ENCODE data around the gene TBXA2R. TPM values are rescaled to one million over a fixed set of nuclear protein-coding genes. Genes with fewer than 3 reads are reported as not detected.

TBXA2R gene
- 10 to 100 TPM in 1 of 4 donors, 1 to 10 TPM in 3; 1.4 to 14.9 (median 4.5) TPM for total RNA-seq

- peak; percentile 84 for ATAC-seq
- peaks cover 0 to 82% (median 32%) of the 10 kb centered on the region in 3 donors for H3K4me1 ChIP-seq
Observed at GRCh38 chr19:3606690-3607289, at the start of gene TBXA2R. TBXA2R (minus strand) TSS chr19:3606875; CDS start chr19:3600634, 6,241 bp downstream.

GRCh38 chr19:3656073-3656746 is 49.5 kb upstream of the TBXA2R start:
- Histone ChIP-seq H3K9me3 (no peaks in the 10 kb centered on the region), H3K4me3 (no peak overlapping the region), H3K4me1 (peaks cover 0 to 8% (median 0%) of the 10 kb centered on the region in 3 donors), H3K27me3 (no peaks in the 10 kb centered on the region), H3K27ac (peak overlapping the region in 2 of 4 donors; percentile 55 to 68), H3K36me3 (peaks cover 0 to 100% of the 10 kb centered on the region in 2 donors)
- WGBS, 2 donors (ENCODE audit: low coverage in 1 of 2) = no CpG with 5 or more reads among the region's 36 CpGs
- TF ChIP-seq CTCF (IDR thresholded peaks at IDR 0.05) (no peak), POLR2A (IDR thresholded peaks at IDR 0.05) (no peak), POLR2AphosphoS5 (IDR thresholded peaks at IDR 0.05) (no peak), EP300 (IDR thresholded peaks at IDR 0.05) (no peak)
- no peak for ATAC-seq

More at GRCh38 chr19:3606690-3607289, at the start of gene TBXA2R:
- no peaks in the 10 kb centered on the region for H3K27me3 ChIP-seq
- H3K36me3 ChIP-seq = peaks cover 0 to 16% of the 10 kb centered on the region in 2 donors
- no peak for TF ChIP-seq EP300 (IDR thresholded peaks at IDR 0.05)
- TF ChIP-seq CTCF (IDR thresholded peaks at IDR 0.05) = no peak
- TF ChIP-seq POLR2AphosphoS5 (IDR thresholded peaks at IDR 0.05) = peak; percentile 57
- peak in 1 of 2 donors; percentile 5 for TF ChIP-seq POLR2A (IDR thresholded peaks at IDR 0.05)
- peak within 1 kb of the TSS; percentile 11 to 92 (median 84) for H3K27ac ChIP-seq
- H3K9me3 ChIP-seq = no peaks in the 10 kb centered on the region
- no CpG with 5 or more reads among the region's 46 CpGs for WGBS, 2 donors (ENCODE audit: low coverage in 1 of 2)
- H3K4me3 ChIP-seq = peak within 1 kb of the TSS; percentile 52 to 76

- peak overlapping the region in 3 of 4 donors; percentile 55 to 68 (median 57) for H3K27ac ChIP-seq
- peak; percentile 68 for ATAC-seq
- H3K36me3 ChIP-seq = peaks cover 0 to 100% of the 10 kb centered on the region in 2 donors
- H3K27me3 ChIP-seq = no peaks in the 10 kb centered on the region
- no peak for TF ChIP-seq CTCF (IDR thresholded peaks at IDR 0.05)
- TF ChIP-seq POLR2A (IDR thresholded peaks at IDR 0.05) = no peak
- TF ChIP-seq EP300 (IDR thresholded peaks at IDR 0.05) = no peak
- no peak for TF ChIP-seq POLR2AphosphoS5 (IDR thresholded peaks at IDR 0.05)
- H3K4me1 ChIP-seq = peaks cover 0 to 8% (median 0%) of the 10 kb centered on the region in 3 donors
- 89 to 90% methylated on average over 2 to 9 of the region's 25 CpGs for WGBS, 2 donors (ENCODE audit: low coverage in 1 of 2)
- H3K4me3 ChIP-seq = no peak overlapping the region
- H3K9me3 ChIP-seq = no peaks in the 10 kb centered on the region
Observed at GRCh38 chr19:3655402-3656072, 48.9 kb upstream of the TBXA2R start.

- TF ChIP-seq EP300 (IDR thresholded peaks at IDR 0.05) (no peak), POLR2A (IDR thresholded peaks at IDR 0.05) (no peak), CTCF (IDR thresholded peaks at IDR 0.05) (no peak), POLR2AphosphoS5 (IDR thresholded peaks at IDR 0.05) (no peak)
- H3K9me3 ChIP-seq = no peaks in the 10 kb centered on the region
- no peak overlapping the region for H3K4me3 ChIP-seq
- no peak for ATAC-seq
- peaks cover 0 to 8% (median 0%) of the 10 kb centered on the region in 3 donors for H3K4me1 ChIP-seq
- no peak overlapping the region for H3K27ac ChIP-seq
- 80 to 93% methylated on average over 2 to 7 of the region's 20 CpGs for WGBS, 2 donors (ENCODE audit: low coverage in 1 of 2)
- H3K36me3 ChIP-seq = peaks cover 0 to 93% of the 10 kb centered on the region in 2 donors
- H3K27me3 ChIP-seq = no peaks in the 10 kb centered on the region
Observed at GRCh38 chr19:3653865-3654513, 47.3 kb upstream of the TBXA2R start.

All from gastroesophageal sphincter (tissue), 4 donors.